GM19025 (cell line): Measurements from ENCODE around the gene FPGS.
A peak's percentile ranks its signal among the peaks of the same experiment; 100 is the strongest.
"Not testable (repeated sequence)": the region's sequence is repeated elsewhere in the genome, so short reads cannot be mapped to it uniquely, and the experiment has no call there.

Experiments used
- ATAC-seq: cut with Tn5 transposase; IDR thresholded peaks from one replicate; pipeline ENCODE4 v1.9.1; 2021; ENCODE audit warnings: mild to moderate bottlenecking, low read depth, moderate library complexity; ENCODE audit not compliant: unreplicated experiment

FPGS gene

GRCh38 chr9:127770905-127771569 lies 31.6 kb upstream of the FPGS start:
- ATAC-seq, result peak; percentile 84

- no peak for ATAC-seq
These were observed 31.0 kb upstream of the FPGS start for GRCh38 chr9:127771570-127772189.

- no peak for ATAC-seq
These were observed 30.1 kb upstream of the FPGS start for GRCh38 chr9:127772603-127773002.

- ATAC-seq, result no peak
These were observed 29.4 kb upstream of the FPGS start for GRCh38 chr9:127773272-127773671.

GRCh38 chr9:127773981-127774380 lies 28.7 kb upstream of the FPGS start:
- no peak for ATAC-seq

- no peak for ATAC-seq
These were observed 26.3 kb upstream of the FPGS start for GRCh38 chr9:127776195-127776923.

- ATAC-seq, result no peak
These were observed 25.8 kb upstream of the FPGS start for GRCh38 chr9:127776924-127777289.

GRCh38 chr9:127777368-127777980 lies 25.2 kb upstream of the FPGS start:
- no peak for ATAC-seq

GRCh38 chr9:127778280-127779135 lies 24.2 kb upstream of the FPGS start, which contains the start of gene SH2D3C:
Gene SH2D3C, minus strand, starts transcription at chr9:127778666. Its CDS starts 39 bp downstream, at chr9:127778627.
- peak; percentile 26 for ATAC-seq

GRCh38 chr9:127779136-127779981 lies 23.3 kb upstream of the FPGS start:
- peak; percentile 58 for ATAC-seq

- no peak for ATAC-seq
These were observed 22.4 kb upstream of the FPGS start for GRCh38 chr9:127780126-127780885.

GRCh38 chr9:127780909-127781308 lies 21.8 kb upstream of the FPGS start:
- not testable (repeated sequence) for ATAC-seq

GRCh38 chr9:127781806-127782205 lies 20.9 kb upstream of the FPGS start:
- ATAC-seq, result no peak

GRCh38 chr9:127783111-127784008 lies 19.3 kb upstream of the FPGS start:
- ATAC-seq, result no peak

- ATAC-seq, result peak; percentile 50
These were observed 17.4 kb upstream of the FPGS start for GRCh38 chr9:127785023-127785932.

- peak; percentile 61 for ATAC-seq
These were observed 16.5 kb upstream of the FPGS start, which contains the start of gene CDK9 for GRCh38 chr9:127785933-127786772. Gene CDK9, plus strand, starts transcription at chr9:127786034. Its CDS starts 115 bp downstream, at chr9:127786149.
